ENCODE measurements around the gene CD81.

The CD81 gene

GRCh38 chr11:2442589-2442988 lies 65.5 kb downstream of the CD81 start:
- DNase-seq = no peak

- DNase-seq = no peak
Observed at GRCh38 chr11:2443406-2443805, 66.3 kb downstream of the CD81 start.

- DNase-seq = peak; percentile 80
Observed at GRCh38 chr11:2443881-2444820, 67.0 kb downstream of the CD81 start, which contains the start of gene TRPM5. TRPM5 (minus strand) TSS chr11:2444514; CDS start chr11:2423036, 21,478 bp downstream.

- peak; percentile 62 for DNase-seq
Observed at GRCh38 chr11:2444821-2445745, 68.0 kb downstream of the CD81 start, which contains the start of gene KCNQ1. KCNQ1 (plus strand) TSS chr11:2445008; CDS start chr11:2445099, 91 bp downstream.

- no peak for DNase-seq
Observed at GRCh38 chr11:2445746-2446551, 68.8 kb downstream of the CD81 start.

- DNase-seq = no peak
Observed at GRCh38 chr11:2446590-2447252, 69.6 kb downstream of the CD81 start.
